ENCODE results near the gene SUPV3L1.

The SUPV3L1 gene

DNA sequence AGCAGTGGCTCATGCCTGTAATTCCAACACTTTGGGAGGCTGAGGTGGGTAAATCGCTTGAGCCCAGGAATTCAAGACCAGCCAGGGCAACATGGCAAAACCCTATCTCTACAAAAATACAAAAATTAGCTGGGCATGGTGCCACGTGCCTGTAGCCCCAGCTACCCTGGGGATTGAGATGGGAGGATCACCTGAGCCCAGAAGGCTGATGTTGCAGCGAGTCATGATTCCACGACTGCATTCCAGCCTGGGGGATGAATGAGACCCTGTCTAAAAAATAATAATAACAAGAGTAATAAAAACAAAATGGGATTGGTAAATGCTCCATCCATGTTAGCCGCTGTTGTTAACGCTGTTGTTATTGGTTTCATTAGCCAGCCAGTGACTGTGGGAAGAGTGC lies 38.8 kb downstream of the SUPV3L1 start:
- TF ChIP-seq, protein P1, sequence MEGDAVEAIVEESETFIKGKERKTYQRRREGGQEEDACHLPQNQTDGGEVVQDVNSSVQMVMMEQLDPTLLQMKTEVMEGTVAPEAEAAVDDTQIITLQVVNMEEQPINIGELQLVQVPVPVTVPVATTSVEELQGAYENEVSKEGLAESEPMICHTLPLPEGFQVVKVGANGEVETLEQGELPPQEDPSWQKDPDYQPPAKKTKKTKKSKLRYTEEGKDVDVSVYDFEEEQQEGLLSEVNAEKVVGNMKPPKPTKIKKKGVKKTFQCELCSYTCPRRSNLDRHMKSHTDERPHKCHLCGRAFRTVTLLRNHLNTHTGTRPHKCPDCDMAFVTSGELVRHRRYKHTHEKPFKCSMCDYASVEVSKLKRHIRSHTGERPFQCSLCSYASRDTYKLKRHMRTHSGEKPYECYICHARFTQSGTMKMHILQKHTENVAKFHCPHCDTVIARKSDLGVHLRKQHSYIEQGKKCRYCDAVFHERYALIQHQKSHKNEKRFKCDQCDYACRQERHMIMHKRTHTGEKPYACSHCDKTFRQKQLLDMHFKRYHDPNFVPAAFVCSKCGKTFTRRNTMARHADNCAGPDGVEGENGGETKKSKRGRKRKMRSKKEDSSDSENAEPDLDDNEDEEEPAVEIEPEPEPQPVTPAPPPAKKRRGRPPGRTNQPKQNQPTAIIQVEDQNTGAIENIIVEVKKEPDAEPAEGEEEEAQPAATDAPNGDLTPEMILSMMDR (conservative IDR thresholded peaks at IDR 0.05; ENCODE audit: control insufficient read depth, insufficient read depth, low read depth, low read length) = no peak

DNA sequence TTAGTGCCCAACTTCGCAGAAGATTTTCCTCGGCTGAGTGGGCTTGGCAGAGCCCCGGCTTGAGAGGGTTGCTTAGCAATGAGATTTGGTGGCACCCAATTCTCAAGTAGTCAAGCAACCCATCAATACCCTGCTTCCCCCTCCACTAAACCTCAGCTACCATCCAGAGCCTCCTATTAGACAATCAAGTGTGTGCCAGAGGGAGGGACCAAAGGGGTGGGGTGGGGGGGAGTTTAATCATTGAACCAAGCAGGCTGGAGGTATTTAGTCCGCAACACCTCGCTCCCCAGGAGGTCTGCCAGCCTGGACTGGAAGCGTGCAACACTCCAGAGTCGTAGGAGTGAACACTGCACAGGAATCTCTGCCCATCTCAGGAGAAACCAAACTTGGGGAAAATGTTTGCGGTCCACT lies 40.0 kb downstream of the SUPV3L1 start, which contains the start of gene HKDC1:
HKDC1 (plus strand) TSS at position 292 of the 411 bp plus-strand sequence; CDS start at position 396, 104 bp downstream.
- TF ChIP-seq, protein P1 (conservative IDR thresholded peaks at IDR 0.05; ENCODE audit: control insufficient read depth, insufficient read depth, low read depth, low read length) = no peak
- no peak within 1 kb of the TSS for H3K4me3 ChIP-seq (ENCODE audit: control insufficient read depth, low read depth, low read length)
- no peak for DNase-seq (ENCODE audit: low read depth)

More for the DNA sequence above, 38.8 kb downstream of the SUPV3L1 start:
- no peak overlapping the region for H3K4me3 ChIP-seq (ENCODE audit: control insufficient read depth, low read depth, low read length)
- no peak for DNase-seq (ENCODE audit: low read depth)

DNA sequence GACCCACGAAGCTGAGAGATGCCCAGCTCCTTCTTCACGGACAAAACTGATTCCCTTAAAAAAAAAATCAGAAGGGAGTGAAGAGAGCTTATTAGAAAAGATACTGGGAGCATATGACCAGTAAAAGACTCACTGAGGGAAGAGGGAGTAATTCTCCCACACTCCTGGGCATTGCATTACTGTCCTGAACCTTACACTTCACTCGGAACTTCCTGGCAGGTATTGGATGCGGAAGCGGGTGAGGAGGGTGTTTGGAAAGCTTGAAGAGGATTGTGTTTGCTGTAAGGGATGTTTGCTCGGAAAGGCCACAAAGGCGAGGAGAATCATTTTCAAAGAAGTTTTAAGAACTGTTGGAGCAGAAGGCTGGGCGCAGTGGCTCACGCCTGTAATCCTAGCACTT lies 40.5 kb downstream of the SUPV3L1 start:
- no peak for DNase-seq (ENCODE audit: low read depth)
- no peak overlapping the region for H3K4me3 ChIP-seq (ENCODE audit: control insufficient read depth, low read depth, low read length)
- TF ChIP-seq, protein P1 (conservative IDR thresholded peaks at IDR 0.05; ENCODE audit: control insufficient read depth, insufficient read depth, low read depth, low read length) = no peak

DNA sequence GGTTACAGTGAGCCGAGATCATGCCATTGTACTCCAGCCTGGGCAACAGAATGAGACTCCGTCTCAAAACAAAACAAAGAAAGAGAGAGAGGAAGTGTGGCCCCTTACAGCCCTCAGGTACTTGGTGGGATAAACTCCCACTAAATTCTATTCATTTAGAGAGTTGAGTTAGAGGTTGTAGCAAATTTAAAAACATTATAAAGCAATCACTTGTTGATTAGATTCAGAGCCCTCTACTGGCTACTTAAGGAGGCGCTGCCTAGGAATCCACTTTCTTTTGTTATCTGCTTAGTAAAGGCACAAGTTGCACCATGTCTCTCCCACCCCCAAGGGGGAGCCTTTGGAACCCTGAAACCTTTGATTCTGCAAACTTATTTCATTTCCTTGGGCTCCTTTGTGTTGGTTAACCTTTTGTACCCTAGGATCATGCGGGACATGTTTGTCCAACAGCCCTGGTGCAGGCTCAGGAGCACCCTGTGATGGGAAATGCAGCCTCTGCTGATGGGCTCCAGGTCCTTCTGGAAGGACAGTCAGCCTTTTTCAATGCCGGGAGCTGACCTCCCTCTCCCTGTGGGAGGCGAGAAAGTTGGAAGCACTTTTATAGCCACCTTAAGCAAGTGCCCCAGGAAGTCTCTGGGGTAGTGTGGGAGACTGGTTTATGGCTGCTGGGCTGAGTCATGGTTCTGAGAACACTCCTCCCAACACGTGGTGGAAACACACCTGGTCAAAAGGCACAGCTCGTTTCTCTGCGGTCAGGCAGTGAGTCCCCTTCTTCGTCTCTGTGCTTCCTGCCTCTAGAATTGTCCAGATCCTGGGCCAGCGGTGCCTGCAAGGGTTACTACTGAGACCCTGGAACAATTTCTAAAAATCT lies 42.4 kb downstream of the SUPV3L1 start:
- TF ChIP-seq, protein P1 (conservative IDR thresholded peaks at IDR 0.05; ENCODE audit: control insufficient read depth, insufficient read depth, low read depth, low read length) = peak; percentile 84
- peak; percentile 64 for DNase-seq (ENCODE audit: low read depth)
- H3K4me3 ChIP-seq (ENCODE audit: control insufficient read depth, low read depth, low read length) = no peak overlapping the region

DNA sequence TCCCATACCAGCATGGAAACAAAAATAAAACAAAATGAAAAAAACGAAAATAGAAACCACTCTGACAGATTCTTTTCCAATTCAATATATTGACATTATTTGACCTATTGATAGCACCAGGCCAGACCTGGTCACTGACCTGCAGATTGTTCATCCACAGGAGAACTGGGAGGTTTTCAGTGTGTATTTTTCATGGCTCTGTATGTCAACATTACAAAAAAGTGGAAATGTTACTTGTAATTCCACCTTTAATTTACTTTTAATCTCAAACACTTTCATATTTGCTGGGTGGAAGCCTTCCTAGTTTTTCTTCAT lies 43.0 kb downstream of the SUPV3L1 start:
- TF ChIP-seq, protein P1 (conservative IDR thresholded peaks at IDR 0.05; ENCODE audit: control insufficient read depth, insufficient read depth, low read depth, low read length) = no peak
- H3K4me3 ChIP-seq (ENCODE audit: control insufficient read depth, low read depth, low read length) = no peak overlapping the region
- no peak for DNase-seq (ENCODE audit: low read depth)

DNA sequence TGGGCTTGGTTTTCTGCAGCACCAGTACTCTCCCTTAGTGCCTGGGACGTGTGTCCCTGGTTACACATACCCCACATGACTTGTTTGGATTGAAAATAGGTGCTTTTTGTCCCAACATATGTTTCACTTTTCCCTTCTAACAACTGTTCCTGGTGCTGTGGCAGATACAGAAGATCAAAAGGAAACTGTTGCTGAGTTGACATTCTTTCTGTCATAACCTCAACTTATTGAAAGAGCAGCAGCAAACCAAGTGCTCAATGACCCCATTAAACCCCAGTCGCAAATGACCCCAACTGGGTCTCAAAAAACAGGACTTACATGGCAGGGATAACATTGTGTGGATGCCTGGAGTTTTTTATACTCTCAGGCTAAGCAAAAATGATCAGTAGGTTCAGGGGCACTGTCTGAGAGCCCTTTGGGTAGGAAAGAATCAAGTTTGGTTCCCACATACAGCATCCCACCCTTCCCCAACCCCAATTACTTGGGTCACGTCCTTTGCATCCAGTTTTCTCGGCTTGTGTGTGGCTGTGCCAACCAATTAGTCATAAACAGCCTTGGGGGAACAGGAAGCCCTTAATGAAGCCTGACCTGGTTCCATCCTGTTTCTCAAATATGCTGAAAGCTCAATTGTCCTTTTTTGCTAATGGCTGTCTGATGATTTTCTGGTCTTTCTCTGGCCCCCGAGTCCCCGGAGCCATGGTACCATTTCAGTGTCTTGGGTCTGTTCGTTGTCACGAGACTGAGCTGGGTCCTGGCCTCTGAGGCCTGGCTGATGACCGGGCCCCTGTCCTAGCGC lies 45.0 kb downstream of the SUPV3L1 start:
- TF ChIP-seq, protein P1 (conservative IDR thresholded peaks at IDR 0.05; ENCODE audit: control insufficient read depth, insufficient read depth, low read depth, low read length) = no peak
- DNase-seq (ENCODE audit: low read depth) = peak; percentile 13
- H3K4me3 ChIP-seq (ENCODE audit: control insufficient read depth, low read depth, low read length) = no peak overlapping the region

All from fibroblast of mammary gland (primary cell).